SH-SY5Y (cell line): ENCODE measurements around the gene TMEM260.
A peak's percentile ranks its signal among the peaks of the same experiment; 100 is the strongest.

ENCODE experiments used
- GATA2 ChIP-seq: IDR thresholded peaks from 2 replicates; pipeline ENCODE4 v1.6.1; 2011; ENCODE audit warnings: mild to moderate bottlenecking, low read depth, low read length
- GATA3 ChIP-seq: IDR thresholded peaks from 2 replicates; pipeline ENCODE4 v1.6.1; 2011; ENCODE audit warnings: low read depth, mild to moderate bottlenecking, low read length, moderate library complexity

The TMEM260 gene

DNA sequence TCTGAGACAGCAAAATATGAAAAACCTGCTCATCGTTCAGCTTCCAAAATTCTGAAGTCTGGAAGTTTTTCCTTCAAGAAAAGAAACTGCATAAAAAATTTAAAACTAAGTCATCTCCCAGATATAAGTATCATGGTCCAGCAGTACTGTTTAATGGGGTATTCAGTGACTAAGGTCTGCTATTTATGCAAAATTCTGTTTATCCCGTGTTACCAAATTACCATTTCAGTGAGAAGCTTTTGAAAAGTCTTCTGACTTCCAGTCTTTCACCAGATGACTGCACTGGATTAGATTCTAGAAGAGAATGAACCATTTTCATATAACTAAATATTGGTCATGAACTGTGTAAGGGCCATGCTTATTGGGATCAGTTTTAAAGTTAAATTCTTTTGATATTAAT, 67.9 kb downstream of the TMEM260 start:
- no peak for TF ChIP-seq GATA2
- TF ChIP-seq GATA3, result no peak

DNA sequence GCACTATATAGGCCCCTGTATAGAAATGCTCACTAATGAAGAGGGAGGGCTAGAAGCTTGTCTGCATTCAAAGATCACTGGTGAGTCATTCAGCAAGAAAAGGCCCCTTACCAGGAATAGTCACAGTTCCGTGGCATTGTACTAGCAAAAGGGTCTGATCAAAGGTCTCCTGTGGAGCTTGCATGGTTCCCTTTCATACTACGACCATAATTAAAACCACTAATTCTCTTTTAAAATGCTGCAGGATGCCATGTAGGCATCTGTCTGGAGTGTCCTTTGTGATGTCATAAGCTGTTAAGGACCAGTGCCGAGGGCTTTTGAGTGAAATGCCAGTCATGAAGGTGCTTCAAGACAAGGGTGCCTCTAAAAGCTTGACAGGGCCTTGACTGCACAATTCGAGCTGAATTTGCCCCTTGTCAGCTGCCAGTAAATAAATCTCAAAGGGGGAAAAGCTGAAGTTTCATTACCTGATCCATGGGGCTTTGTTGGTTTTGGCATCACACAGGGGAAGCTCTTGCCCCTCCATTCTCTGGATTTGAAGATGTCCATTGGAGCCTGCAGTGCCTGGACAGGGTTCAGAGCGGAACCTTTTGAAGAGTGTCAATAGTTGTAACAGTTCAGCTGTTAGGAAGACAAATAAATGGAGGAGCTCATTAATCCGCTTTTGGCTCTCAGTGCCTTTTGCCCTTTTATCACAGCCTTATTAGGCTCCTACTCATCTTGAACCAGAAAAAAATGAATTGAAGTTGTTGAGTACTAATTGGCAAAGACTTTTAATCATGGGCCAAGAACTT, 69.1 kb downstream of the TMEM260 start:
- TF ChIP-seq GATA2, result no peak

DNA sequence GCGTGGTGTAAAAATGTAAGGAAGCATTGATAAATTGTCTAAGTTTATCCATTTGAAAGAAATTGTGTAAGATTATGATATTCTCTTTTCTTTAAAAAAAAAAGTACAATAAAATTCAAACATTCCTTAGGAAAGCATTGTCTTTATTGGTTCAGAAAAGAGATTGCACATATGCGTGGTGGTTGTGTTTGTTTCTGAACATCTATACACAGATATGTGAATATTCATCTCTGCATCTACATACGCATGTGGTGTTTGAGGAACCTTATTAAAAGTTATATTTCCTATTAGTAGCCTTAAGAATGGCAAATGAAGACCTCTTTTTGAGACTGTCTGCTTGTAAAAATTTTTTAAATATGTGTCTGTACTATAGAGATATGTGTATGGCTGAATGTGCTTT, 69.8 kb downstream of the TMEM260 start:
- TF ChIP-seq GATA2 (no peak), GATA3 (no peak)

DNA sequence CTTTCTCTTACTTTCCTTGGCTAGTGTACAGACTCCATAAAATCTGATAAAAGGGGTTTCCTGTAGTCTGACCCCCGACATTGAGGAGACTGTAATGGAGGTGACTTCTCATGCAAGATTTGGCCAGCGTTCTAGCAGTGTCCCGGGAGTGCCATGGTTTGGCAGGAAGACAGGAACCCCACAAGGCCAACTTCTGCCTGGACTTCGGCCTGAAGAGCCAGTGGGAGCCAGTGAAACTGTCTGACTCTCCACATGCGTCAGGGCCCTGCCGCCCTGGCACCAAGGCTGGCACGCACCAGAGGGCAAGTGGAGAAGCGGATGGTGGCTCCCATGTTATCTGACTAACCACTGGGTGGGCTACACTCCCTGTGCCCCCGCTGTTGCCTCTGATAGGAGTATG, 70.5 kb downstream of the TMEM260 start:
- TF ChIP-seq GATA2 (no peak), GATA3 (no peak)

DNA sequence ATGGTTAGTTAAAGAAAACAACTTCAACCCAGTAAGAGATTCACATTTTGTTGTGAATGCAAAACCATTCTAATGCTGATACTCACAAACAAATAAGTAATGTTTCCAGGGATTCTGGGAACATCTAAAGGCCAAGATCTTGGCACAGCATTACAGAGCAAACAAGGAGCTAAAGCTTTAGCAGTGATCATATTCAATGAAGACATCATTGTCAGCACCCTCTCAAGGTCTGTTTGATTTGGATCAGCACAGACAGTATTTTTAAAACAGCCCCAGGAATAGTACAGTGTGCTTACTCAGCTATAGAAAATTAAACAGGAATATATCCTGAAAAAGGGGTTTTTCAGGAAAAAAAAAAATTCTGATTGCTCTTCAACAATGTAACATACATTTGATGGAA, 71.4 kb downstream of the TMEM260 start:
- TF ChIP-seq GATA3 (no peak), GATA2 (no peak)

DNA sequence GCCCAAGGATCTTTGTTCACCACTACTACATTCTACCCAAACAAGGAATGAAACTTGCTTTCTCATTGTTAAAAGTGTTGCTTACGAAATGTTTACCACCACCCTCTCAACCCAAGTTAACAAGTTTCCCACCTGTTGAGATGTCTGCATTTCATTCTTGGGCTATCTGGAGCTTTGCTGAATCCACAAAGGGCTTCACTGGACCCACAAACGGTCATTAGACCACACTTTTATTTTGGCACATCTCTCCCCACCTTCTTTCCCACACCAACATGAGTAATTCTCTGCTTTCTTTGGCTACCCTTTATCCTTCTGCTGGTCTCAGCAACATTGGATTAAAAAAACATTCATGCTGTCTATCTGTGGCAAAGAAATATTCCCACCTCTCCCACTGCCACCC, 78.0 kb downstream of the TMEM260 start:
- TF ChIP-seq GATA3, result no peak
- TF ChIP-seq GATA2, result no peak

DNA sequence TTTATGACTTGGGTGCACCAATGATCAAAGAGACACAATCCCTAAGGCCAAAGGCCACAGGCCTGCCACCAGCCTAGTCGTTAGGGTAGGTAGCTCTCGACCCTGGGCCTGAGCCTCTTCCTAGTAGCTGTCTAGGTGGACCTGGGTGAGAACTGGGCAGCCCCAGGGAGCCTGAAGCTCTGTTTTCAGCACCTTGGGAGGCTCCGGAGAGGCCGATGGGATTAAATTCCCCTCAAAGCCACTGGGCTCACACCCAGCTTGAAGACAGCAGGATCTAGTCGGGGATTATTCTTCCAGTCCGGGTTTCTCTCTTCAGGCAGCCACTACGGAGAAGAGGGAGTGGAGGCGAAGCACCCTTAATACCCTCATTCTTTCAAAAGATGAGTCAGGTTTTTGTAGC, 79.8 kb downstream of the TMEM260 start:
- no peak for TF ChIP-seq GATA3
- no peak for TF ChIP-seq GATA2

DNA sequence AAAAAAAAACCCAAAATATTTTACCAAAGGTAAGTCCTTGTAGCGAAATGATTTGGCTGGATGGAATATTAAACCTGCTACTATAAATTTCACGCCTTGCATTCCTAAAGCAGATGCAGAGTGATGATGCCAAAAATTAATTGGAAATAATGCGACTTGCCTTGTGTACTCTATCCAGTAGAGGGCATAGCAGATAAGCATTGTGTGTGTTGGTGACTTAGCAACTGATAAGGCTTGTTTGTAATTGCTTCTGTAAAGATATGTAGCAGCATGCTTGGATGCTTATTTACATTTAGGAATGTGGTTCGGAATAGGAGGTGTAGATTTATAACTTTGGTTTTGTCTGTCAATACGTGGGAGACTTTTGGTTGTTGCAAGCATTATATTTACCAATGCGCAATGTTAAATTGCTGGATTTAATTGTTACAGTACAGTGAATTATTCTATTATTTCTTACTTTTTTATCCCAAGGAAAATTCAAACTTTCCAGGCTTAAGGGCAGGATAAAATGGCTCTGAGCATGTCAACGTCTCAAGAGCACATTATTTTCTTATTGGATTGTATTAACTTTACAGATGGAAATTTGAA, 80.5 kb downstream of the TMEM260 start:
- TF ChIP-seq GATA3 (no peak), GATA2 (no peak)

DNA sequence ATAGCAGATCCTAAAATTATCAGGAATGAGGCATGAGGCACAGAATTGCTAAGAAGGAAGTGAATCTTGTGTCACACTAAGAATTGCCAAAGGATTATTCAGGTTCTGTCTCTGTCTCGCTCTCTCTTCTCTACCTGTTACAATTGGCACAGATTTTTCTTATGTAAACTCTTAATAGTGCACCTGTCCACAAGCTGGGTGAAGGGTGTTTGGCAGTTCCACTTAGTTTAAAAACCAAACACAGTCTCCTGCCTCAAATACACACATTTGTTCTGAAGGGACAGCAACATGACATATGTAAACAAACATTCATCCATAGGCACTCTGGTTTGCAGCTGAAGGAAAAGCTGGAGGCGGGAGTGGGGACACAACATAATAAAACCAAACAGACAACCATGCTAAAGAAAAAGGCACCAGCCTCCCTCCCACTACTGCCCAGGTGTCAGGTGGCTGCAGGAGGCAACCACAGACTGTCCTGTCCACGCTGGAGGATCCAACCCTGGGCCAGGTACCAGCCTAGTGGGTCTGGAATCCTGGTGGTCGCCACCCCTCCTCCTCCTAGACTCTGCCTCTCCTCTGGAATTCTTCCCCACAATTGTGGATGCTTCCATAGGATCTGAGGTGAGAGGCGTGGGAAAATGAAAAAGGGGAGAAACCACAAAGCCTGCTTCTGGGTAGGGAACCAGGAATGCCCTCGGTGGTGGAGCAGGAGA, 81.2 kb downstream of the TMEM260 start:
- TF ChIP-seq GATA2 (no peak), GATA3 (no peak)

DNA sequence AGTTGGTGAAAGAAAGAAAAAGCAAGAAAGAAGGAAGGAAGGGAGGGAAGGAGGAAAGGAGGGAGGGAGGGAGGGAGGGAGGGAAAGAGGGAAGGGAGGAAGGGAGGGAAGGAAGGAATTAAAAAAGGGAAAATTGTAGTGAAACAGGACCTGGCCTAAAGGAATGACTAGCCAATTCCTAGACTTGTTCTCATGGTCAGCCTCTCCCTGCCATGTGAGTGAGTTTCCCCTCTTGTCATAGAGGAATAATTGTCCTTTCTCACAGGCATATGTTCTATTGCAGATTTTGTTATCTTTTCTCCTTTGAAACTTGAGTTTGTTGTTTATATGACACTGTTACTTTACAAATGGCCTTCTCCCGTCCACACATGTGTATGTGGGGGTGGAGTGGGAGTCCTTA, 81.9 kb downstream of the TMEM260 start:
- TF ChIP-seq GATA3 (no peak), GATA2 (no peak)

DNA sequence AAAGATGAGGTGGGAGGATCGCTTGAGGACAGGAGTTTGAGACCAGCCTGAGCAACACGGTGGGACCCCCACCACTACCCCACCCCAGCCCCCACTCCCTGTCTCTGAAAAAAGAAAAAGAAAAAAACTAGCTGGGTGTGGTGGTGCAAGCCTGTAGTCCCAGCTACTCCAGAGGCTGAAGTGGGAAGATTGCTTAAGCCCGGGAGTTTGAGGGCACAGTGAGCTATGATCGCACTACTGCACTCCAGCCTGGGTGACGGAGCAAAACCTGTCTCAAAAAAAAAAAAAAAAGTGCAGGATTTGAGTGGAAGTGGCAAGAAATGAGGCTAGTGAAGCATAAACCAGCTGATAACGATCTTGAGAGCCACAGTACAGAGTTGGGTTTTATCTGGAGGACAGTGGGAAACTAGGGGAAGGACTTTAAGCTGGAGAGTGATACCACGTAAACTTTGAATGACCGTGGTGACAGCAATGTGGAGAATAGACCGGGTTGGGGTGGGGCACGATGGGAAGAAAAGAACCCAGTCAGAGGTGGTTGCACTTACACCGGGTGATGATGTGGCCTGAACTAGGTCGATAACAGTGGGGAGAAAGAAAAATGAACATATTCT, 85.3 kb downstream of the TMEM260 start:
- TF ChIP-seq GATA3, result no peak
- TF ChIP-seq GATA2, result peak; percentile 53; the same call in 1 of the 2 replicates

DNA sequence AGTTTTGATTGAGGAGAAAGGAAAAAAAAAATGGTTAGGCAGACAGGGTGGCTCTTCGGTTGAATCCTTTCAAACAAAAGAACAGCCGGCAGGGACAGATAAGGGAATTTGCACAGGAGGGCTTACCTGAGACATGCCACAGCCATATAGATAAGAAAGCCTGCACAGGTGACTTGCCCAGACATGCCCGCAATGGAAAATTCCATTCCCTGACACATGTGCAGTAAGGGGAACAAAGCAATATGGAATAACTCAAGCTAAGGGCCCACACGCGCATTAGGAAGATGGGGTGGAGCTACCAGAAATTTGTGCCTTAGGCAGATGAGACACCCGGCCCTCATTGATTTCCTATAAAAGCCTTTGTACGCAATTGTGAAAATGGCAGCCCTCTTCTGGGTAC, 86.7 kb downstream of the TMEM260 start:
- TF ChIP-seq GATA3 (no peak), GATA2 (no peak)

DNA sequence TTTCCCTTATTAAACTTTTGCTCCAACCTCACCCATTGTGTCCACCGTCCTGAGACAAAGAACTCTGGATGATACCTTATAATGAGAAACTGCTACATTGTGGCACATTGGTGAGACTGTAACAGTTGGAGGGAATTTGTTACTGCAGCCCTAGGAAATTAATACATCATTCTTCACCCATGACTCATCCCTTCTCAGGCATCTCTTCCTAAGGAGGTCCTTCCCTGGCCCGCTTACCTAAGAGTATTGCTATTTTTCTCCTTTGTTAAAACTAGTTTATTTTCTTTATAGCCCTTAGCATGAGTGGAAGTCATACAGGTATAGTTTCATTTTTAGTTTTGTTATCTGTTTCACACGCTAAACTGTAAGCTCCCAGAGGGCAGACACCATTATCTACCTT, 87.1 kb downstream of the TMEM260 start:
- TF ChIP-seq GATA2, result no peak

DNA sequence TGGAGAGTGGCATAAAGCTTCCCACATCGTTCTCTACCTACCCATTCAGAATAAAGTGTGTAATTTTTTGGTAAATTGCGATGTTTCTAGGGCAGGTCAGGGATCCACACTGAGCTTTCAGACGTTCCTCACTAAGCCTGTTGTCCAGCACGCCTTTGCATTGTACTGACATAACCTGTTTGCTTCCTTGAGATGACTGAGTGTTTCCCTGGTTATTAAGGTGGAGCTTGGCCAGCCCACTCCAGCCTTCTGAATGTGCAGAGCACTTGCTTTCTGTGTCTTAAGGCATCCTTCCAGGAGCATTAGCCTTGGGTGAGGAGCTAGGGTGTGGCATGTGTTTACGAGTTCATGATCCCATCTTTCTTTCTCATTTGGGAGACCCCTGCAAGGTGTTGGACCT, 96.4 kb downstream of the TMEM260 start:
- no peak for TF ChIP-seq GATA2
- TF ChIP-seq GATA3, result no peak
